Activated CD4-positive, alpha-beta T cell treated with anti-CD3 and anti-CD28 coated beads, Interleukin-2, Interleukin-6, amounts not matched to agents 100 ng/mL and 50 ng/mL, durations not matched to agents 16 hours and 8 hours (primary cell): ENCODE data around the gene PARS2.
A peak's percentile ranks its signal among the peaks of the same experiment; 100 is the strongest.

Source experiments
- DNase-seq: peaks from one replicate; pipeline ENCODE4 v3.0.0-alpha.2; 2020

PARS2 gene

GRCh38 chr1:54764133-54764921 is at the start of gene PARS2:
Gene PARS2, minus strand, starts transcription at chr1:54764523. Its CDS starts 5,362 bp downstream, at chr1:54759161.
- peak; percentile 98 for DNase-seq

GRCh38 chr1:54814126-54814498 is 49.8 kb upstream of the PARS2 start:
- DNase-seq = no peak

GRCh38 chr1:54813485-54814125 is 49.3 kb upstream of the PARS2 start:
- no peak for DNase-seq

GRCh38 chr1:54812801-54813484 is 48.6 kb upstream of the PARS2 start:
- no peak for DNase-seq

GRCh38 chr1:54811739-54812655 is 47.7 kb upstream of the PARS2 start:
- no peak for DNase-seq

GRCh38 chr1:54811066-54811465 is 46.7 kb upstream of the PARS2 start:
- DNase-seq = no peak

- peak; percentile 80 for DNase-seq
Observed at GRCh38 chr1:54810153-54810942, 46.0 kb upstream of the PARS2 start.

- no peak for DNase-seq
Observed at GRCh38 chr1:54809496-54810074, 45.3 kb upstream of the PARS2 start.

GRCh38 chr1:54808443-54809207 is 44.3 kb upstream of the PARS2 start:
- DNase-seq = no peak

GRCh38 chr1:54807756-54808155 is 43.4 kb upstream of the PARS2 start:
- DNase-seq = no peak

- DNase-seq = peak; percentile 62
Observed at GRCh38 chr1:54806931-54807611, 42.7 kb upstream of the PARS2 start.

GRCh38 chr1:54805981-54806381 is 41.7 kb upstream of the PARS2 start:
- DNase-seq = no peak

GRCh38 chr1:54805466-54805865 is 41.1 kb upstream of the PARS2 start:
- DNase-seq = no peak

- DNase-seq = peak; percentile 63
Observed at GRCh38 chr1:54804471-54805132, 40.3 kb upstream of the PARS2 start.

- DNase-seq = peak; percentile 55
Observed at GRCh38 chr1:54803761-54804470, 39.6 kb upstream of the PARS2 start.

- peak; percentile 81 for DNase-seq
Observed at GRCh38 chr1:54800899-54801759, 36.8 kb upstream of the PARS2 start, which contains the start of gene TTC22. Gene TTC22, minus strand, starts transcription at chr1:54801323. Its CDS starts 160 bp downstream, at chr1:54801163.

- DNase-seq = no peak
Observed at GRCh38 chr1:54800041-54800898, 35.9 kb upstream of the PARS2 start.
